ENCODE results near the gene EPB41L1.

- no peak for TF ChIP-seq CTCF (IDR thresholded peaks at IDR 0.05)
- no peak for TF ChIP-seq POLR2A (IDR thresholded peaks at IDR 0.05)
Observed at GRCh38 chr20:36217226-36217625, 62.7 kb downstream of the EPB41L1 start.
